LNCaP clone FGC (cell line): ENCODE data around the gene CCDC179.

Experiments used
- DNase-seq: peaks from one replicate; pipeline ENCODE4 v3.0.0-alpha.2; 2011; ENCODE audit warnings: low read depth
- H3K4me3 ChIP-seq: 2 replicates; pipeline ENCODE4 v1.5.1; 2011; ENCODE audit warnings: mild to moderate bottlenecking, low read depth, low read length, control low read depth
- CTCF ChIP-seq: IDR thresholded peaks from 2 replicates; pipeline ENCODE4 v1.5.1; 2012; ENCODE audit warnings: mild to moderate bottlenecking; ENCODE audit not compliant: control insufficient read depth, insufficient read depth; ENCODE audit errors: extremely low read depth

Gene CCDC179

GRCh38 chr11:22846726-22847125 is 13.5 kb downstream of the CCDC179 start:
- no peak overlapping the region for H3K4me3 ChIP-seq
- TF ChIP-seq CTCF: no peak
- DNase-seq: no peak

DNA sequence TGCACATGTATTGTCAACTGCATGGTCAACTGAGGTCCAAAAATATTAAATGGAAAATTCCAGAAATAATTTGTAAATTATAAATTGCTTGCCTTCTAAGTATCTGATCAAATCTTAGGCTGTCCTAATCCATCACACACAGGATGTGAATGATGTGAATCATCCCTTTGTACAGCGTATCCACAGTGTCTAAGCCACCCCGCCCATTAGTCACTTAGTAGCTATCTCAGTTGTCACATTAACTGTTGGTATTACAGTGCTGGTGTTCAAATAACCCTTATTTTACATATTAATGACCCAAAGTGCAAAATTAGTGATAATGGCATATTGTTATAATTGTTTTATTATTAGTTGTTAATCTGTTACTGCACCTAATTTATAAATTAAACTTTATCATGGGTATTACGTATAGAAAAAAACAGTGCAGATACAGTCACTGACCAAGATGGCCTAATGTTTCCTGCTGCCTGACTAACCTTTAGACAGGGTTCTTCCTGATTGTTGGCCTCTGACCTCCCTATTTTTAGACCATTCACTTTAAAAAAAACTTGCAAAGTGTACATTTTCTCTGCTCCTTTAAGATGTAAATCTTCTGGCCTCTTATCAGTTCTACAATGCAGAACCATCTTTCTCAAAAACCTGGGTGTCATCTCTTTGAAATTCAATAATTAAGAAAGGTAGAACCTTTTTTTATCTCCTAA is 27.8 kb downstream of the CCDC179 start:
- H3K4me3 ChIP-seq: no peak overlapping the region
- DNase-seq: no peak
- no peak for TF ChIP-seq CTCF

GRCh38 chr11:22830082-22830414 is 30.2 kb downstream of the CCDC179 start:
- no peak for TF ChIP-seq CTCF
- no peak for DNase-seq
- H3K4me3 ChIP-seq: peak overlapping the region; percentile 88

- DNase-seq: peak; percentile 89
- H3K4me3 ChIP-seq: peak within 1 kb of the TSS; percentile 88
- TF ChIP-seq CTCF: peak; percentile 93
These were observed 30.8 kb downstream of the CCDC179 start, which contains the start of gene SVIP for GRCh38 chr11:22829231-22830081. TSS of gene SVIP (minus strand) at chr11:22829801. CDS start at chr11:22829748, 53 bp downstream.

GRCh38 chr11:22828373-22828772 is 31.9 kb downstream of the CCDC179 start:
- no peak for DNase-seq
- peak overlapping the region; percentile 88 for H3K4me3 ChIP-seq
- TF ChIP-seq CTCF: no peak

- H3K4me3 ChIP-seq: no peak overlapping the region
- no peak for DNase-seq
- no peak for TF ChIP-seq CTCF
These were observed 38.1 kb downstream of the CCDC179 start for GRCh38 chr11:22822203-22822602.

DNA sequence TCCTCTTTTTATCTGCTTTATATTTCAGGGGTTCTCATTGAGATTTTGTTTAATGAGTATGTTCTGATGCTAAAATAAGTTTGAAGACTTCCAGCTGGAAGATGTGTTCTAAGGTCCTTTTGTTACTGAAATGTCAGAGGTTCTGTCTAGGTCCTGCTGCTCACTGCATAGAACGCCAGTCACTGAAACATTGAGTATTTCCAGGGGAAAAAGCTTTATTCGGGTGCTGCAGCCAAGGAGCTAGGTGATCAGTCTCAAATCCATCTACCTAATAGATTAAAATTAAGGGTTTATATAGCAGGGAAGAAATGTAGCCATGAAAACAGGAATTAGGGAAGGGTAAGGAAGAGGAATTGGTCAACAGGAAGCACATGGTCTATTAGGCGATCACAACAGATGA is 50.4 kb downstream of the CCDC179 start:
- DNase-seq: no peak
- no peak overlapping the region for H3K4me3 ChIP-seq
- no peak for TF ChIP-seq CTCF
